Vagina (tissue), 2 donors: ENCODE measurements around the gene ID1. TPM values are rescaled to one million over a fixed set of nuclear protein-coding genes. Genes with fewer than 3 reads are reported as not detected.

ENCODE experiments used
- DNase-seq, 2 donors: peaks; one replicate each; pipeline ENCODE4 v3.0.0-alpha.2; 2017; ENCODE audit errors: extremely low spot score in 2 of 2
- H3K27ac ChIP-seq: fragments of 200-600 bp; sonication (generic); one replicate; pipeline ENCODE4 v1.5.1; 2019
- H3K27me3 ChIP-seq: fragments of 200-600 bp; sonication (generic); one replicate; pipeline ENCODE4 v1.5.1; 2019
- H3K36me3 ChIP-seq, 2 donors: fragments of 200-600 bp; sonication (generic); one replicate each; pipeline ENCODE4 v1.5.1; 2017 to 2019
- H3K4me1 ChIP-seq: fragments of 200-600 bp; sonication (generic); one replicate; pipeline ENCODE4 v1.5.1; 2019
- H3K4me3 ChIP-seq, 2 donors: fragments of 200-600 bp; sonication (generic); 1 replicate in 1 of 2; 2 replicates in 1 of 2; pipeline ENCODE4 v1.5.1; 2016 to 2019
- H3K9me3 ChIP-seq: fragments of 200-600 bp; sonication (generic); one replicate; pipeline ENCODE4 v1.5.1; 2019
- POLR2A ChIP-seq, 2 donors: fragments of 450-650 bp; IDR thresholded peaks; one replicate each; pipeline ENCODE4 v1.6.1; 2017; ENCODE audit warnings: antibody characterized with exemption in 2 of 2, mild to moderate bottlenecking in 2 of 2, moderate library complexity in 2 of 2
- POLR2AphosphoS5 ChIP-seq, 2 donors: sonication (generic); formaldehyde crosslinking; IDR thresholded peaks; one replicate each; pipeline ENCODE4 v1.9.0; 2017; ENCODE audit warnings: antibody characterized with exemption in 2 of 2, mild to moderate bottlenecking in 2 of 2, low read depth in 1 of 2; ENCODE audit not compliant: insufficient read depth in 1 of 2
- intact Hi-C: fragments of 100-400 bp; cut with DNase I; formaldehyde crosslinking; loops from one replicate; pipeline ENCODE4 v1.15.1; 2023
- microRNA-seq: library from miRNA; unstranded; fragments of <30 nt; microRNA quantifications from one replicate; pipeline ENCODE4, GENCODE V29; 2017; ENCODE audit warnings: borderline number of aligned reads, borderline replicate concordance
- small RNA-seq: library from RNA; depleted of rRNA; stranded (forward); fragments of <200 nt; gene quantifications from one replicate; pipeline ENCODE3, GENCODE V24; 2016
- total RNA-seq: library from RNA; depleted of rRNA; stranded (reverse); fragments of >200 nt; gene quantifications from one replicate; pipeline ENCODE4 v1.2.3, GENCODE V29; 2016
- TF ChIP-seq, protein P1 (sequence below), 3 experiments: fragments of 450-650 bp in 2 of 3; fragments of 200-600 bp in 1 of 3; sonication (generic) in 1 of 3; IDR thresholded peaks; one replicate each; pipeline ENCODE4 v1.5.1; 2017 to 2019; ENCODE audit warnings: antibody characterized with exemption in 3 of 3, mild to moderate bottlenecking in 2 of 3, moderate library complexity in 2 of 3

ID1 gene
- total RNA-seq, 1 donor from 2014 or later, result 1,190 TPM

DNA sequence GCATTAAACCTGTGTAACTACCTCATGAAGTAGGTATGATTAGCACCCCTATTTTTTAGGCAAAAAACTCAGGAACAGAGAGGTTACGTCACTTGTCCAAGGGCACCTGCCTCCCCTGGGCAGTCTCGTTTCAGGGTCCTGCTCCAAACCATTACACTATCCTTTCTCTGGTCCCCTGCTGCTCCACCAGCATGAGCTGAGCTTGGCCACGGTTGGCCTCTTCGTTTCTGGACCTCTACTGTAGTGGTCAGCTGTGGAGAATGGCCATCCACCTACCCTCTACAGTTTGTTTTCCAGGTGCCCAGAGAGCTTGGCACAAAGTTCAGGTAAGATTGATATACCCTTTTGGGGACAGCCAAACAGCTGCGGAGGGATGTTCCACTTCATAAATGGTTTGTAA lies 49.4 kb downstream of the ID1 start:
- H3K36me3 ChIP-seq, result no peaks in the 10 kb centered on the region
- intact Hi-C loops, result no loop called here
- peaks cover 20% of the 10 kb centered on the region for H3K4me1 ChIP-seq
- TF ChIP-seq POLR2AphosphoS5 (IDR thresholded peaks at IDR 0.05; ENCODE audit: insufficient read depth in 1 of 2, low read depth in 1 of 2), result no peak
- TF ChIP-seq POLR2A (IDR thresholded peaks at IDR 0.05), result no peak
- TF ChIP-seq, protein P1, sequence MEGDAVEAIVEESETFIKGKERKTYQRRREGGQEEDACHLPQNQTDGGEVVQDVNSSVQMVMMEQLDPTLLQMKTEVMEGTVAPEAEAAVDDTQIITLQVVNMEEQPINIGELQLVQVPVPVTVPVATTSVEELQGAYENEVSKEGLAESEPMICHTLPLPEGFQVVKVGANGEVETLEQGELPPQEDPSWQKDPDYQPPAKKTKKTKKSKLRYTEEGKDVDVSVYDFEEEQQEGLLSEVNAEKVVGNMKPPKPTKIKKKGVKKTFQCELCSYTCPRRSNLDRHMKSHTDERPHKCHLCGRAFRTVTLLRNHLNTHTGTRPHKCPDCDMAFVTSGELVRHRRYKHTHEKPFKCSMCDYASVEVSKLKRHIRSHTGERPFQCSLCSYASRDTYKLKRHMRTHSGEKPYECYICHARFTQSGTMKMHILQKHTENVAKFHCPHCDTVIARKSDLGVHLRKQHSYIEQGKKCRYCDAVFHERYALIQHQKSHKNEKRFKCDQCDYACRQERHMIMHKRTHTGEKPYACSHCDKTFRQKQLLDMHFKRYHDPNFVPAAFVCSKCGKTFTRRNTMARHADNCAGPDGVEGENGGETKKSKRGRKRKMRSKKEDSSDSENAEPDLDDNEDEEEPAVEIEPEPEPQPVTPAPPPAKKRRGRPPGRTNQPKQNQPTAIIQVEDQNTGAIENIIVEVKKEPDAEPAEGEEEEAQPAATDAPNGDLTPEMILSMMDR (IDR thresholded peaks at IDR 0.05), result no peak
- no peaks in the 10 kb centered on the region for H3K9me3 ChIP-seq
- no peak for DNase-seq
- no peak overlapping the region for H3K4me3 ChIP-seq
- H3K27ac ChIP-seq, result no peak overlapping the region
- no peaks in the 10 kb centered on the region for H3K27me3 ChIP-seq

Small RNA genes lying within 50 kb of the gene (microRNA-seq; reads per million reads assigned to microRNA genes)
- gene MIR3193, result not detected

Small RNA genes lying within 50 kb of the gene (small RNA-seq; reads per million reads assigned to genes)
- 0.52 reads per million for gene MIR3193

Other genes starting within 250 kb of the ID1 start
- gene DEFB118, start 236.7 kb upstream of the ID1 start, total RNA-seq, result not detected
- gene DEFB119, start 214.7 kb upstream of the ID1 start, total RNA-seq, result not detected
- gene DEFB121, start 199.1 kb upstream of the ID1 start, total RNA-seq, result not detected
- not detected for gene DEFB123, start 164.7 kb upstream of the ID1 start, total RNA-seq
- not detected for gene DEFB124, start 130.2 kb upstream of the ID1 start, total RNA-seq
- 4.4 TPM for gene REM1, start 130.0 kb upstream of the ID1 start, total RNA-seq
- gene HM13, start 90.8 kb upstream of the ID1 start, total RNA-seq, result 77.8 TPM
- gene COX4I2, start 32.6 kb downstream of the ID1 start, total RNA-seq, result 2.5 TPM
- 57.2 TPM for gene BCL2L1, start 117.6 kb downstream of the ID1 start, total RNA-seq
- gene TPX2, start 134.0 kb downstream of the ID1 start, total RNA-seq, result 6.1 TPM
- gene MYLK2, start 214.1 kb downstream of the ID1 start, total RNA-seq, result not detected
- gene FOXS1, start 240.3 kb downstream of the ID1 start, total RNA-seq, result not detected